Endothelial cell of umbilical vein (primary cell): ENCODE results near the gene AGXT. TPM values are rescaled to one million over a fixed set of nuclear protein-coding genes. Genes with fewer than 3 reads are reported as not detected.
A peak's percentile ranks its signal among the peaks of the same experiment; 100 is the strongest.

Experiments
- BruUV-seq: library from RNA; stranded (reverse); fragments of 400-500 nt; replicated peaks from 2 replicates; lab custom pipeline; 2021; lab: Mats Ljungman, UMichigan
- CTCF ChIA-PET: fragments of 300-600, 350-600 bp; sonication (Branson Sonifier 250); formaldehyde crosslinking; loops from one replicate; lab custom pipeline; 2021; ENCODE audit warnings: antibody characterized with exemption, inconsistent platforms; lab: Charles Lee
- POLR2A ChIA-PET: fragments of 300-600, 350-600 bp; sonication (Branson Sonifier 250); formaldehyde crosslinking; loops from one replicate; lab custom pipeline; 2021; ENCODE audit warnings: antibody characterized with exemption, inconsistent platforms; lab: Charles Lee
- DNase-seq: peaks from one replicate; pipeline ENCODE4 v3.0.0-alpha.2; 2011; ENCODE audit warnings: low read depth, low spot score
- FAIRE-seq: peaks from 2 replicates; lab custom pipeline; 2011; peaks lifted over from hg19 to GRCh38; lab: Jason Lieb, UNC
- H2AFZ ChIP-seq: 2 replicates; pipeline ENCODE4 v1.6.0; 2012; ENCODE audit warnings: low read depth, low read length, control low read depth, inconsistent platforms
- H3K27ac ChIP-seq: 2 replicates; pipeline ENCODE4 v1.5.1; 2011; ENCODE audit warnings: low read depth, mild to moderate bottlenecking, control low read depth, low read length, moderate library complexity; ENCODE audit not compliant: insufficient read depth
- H3K27me3 ChIP-seq, 2 experiments: 2 replicates each; pipeline versions ENCODE4 v1.6.0 to v1.6.1; 2011; ENCODE audit warnings: low read length in 2 of 2, mixed read lengths in 1 of 2; ENCODE audit not compliant: control insufficient read depth in 2 of 2, insufficient read depth in 2 of 2
- H3K36me3 ChIP-seq, 2 experiments: 2 replicates in 1 of 2; 3 replicates in 1 of 2; pipeline ENCODE4 v1.5.1; 2011; ENCODE audit warnings: low read length in 2 of 2, mild to moderate bottlenecking in 1 of 2, moderate library complexity in 1 of 2; ENCODE audit not compliant: control insufficient read depth in 2 of 2, insufficient read depth in 2 of 2; ENCODE audit errors: extremely low read depth in 1 of 2
- H3K4me1 ChIP-seq: 3 replicates; pipeline ENCODE4 v1.5.1; 2011; ENCODE audit warnings: mild to moderate bottlenecking, low read length; ENCODE audit not compliant: control insufficient read depth, insufficient read depth; ENCODE audit errors: extremely low read depth
- H3K4me2 ChIP-seq: 2 replicates; pipeline ENCODE4 v1.6.1; 2011; ENCODE audit warnings: low read length, control low read depth, mixed read lengths; ENCODE audit not compliant: insufficient read depth
- H3K4me3 ChIP-seq, 3 experiments: fragments of 200-600 bp in 1 of 3; sonication (generic), shearing (Covaris generic) in 1 of 3; replicated peaks in 1 of 3; 2 replicates each; pipeline ENCODE4 v1.5.1; 2011 to 2016; ENCODE audit warnings: control low read depth in 3 of 3, low read length in 3 of 3, mild to moderate bottlenecking in 2 of 3, inconsistent platforms in 1 of 3, low read depth in 1 of 3, moderate library complexity in 1 of 3; ENCODE audit not compliant: insufficient read depth in 1 of 3
- H3K79me2 ChIP-seq: 2 replicates; pipeline ENCODE4 v1.6.0; 2012; ENCODE audit warnings: low read length, inconsistent platforms; ENCODE audit not compliant: control insufficient read depth, insufficient read depth
- H3K9ac ChIP-seq: replicated peaks from 2 replicates; pipeline ENCODE3; 2011; ENCODE audit warnings: low read length, control low read depth; ENCODE audit not compliant: insufficient read depth; ENCODE audit errors: extremely low read depth
- H3K9me1 ChIP-seq: replicated peaks from 3 replicates; pipeline ENCODE4 v1.6.0; 2011; ENCODE audit warnings: mild to moderate bottlenecking, low read length; ENCODE audit not compliant: control insufficient read depth, insufficient read depth; ENCODE audit errors: extremely low read depth
- H3K9me3 ChIP-seq: replicated peaks from 2 replicates; pipeline ENCODE4 v1.5.1; 2012; ENCODE audit warnings: low read length, inconsistent platforms; ENCODE audit not compliant: control insufficient read depth, insufficient read depth
- H4K20me1 ChIP-seq: replicated peaks from 2 replicates; pipeline ENCODE3; 2011; ENCODE audit warnings: mild to moderate bottlenecking, low read length; ENCODE audit not compliant: control insufficient read depth, insufficient read depth; ENCODE audit errors: extremely low read depth
- EZH2 ChIP-seq: IDR thresholded peaks from 2 replicates; pipeline ENCODE4 v1.6.1; 2012; ENCODE audit warnings: borderline replicate concordance, low read depth, mild to moderate bottlenecking, moderate library complexity, low read length, inconsistent platforms; ENCODE audit not compliant: severe bottlenecking
- FOS ChIP-seq: IDR thresholded peaks from 2 replicates; pipeline ENCODE4 v1.6.1; 2011; ENCODE audit warnings: mild to moderate bottlenecking, low read length, moderate library complexity, borderline replicate concordance; ENCODE audit not compliant: insufficient read depth
- GATA2 ChIP-seq: IDR thresholded peaks from 2 replicates; pipeline ENCODE4 v1.7.0; 2011; ENCODE audit warnings: low read depth, mild to moderate bottlenecking, moderate library complexity, mixed read lengths, low read length; ENCODE audit not compliant: insufficient read length, insufficient read depth
- JUN ChIP-seq: IDR thresholded peaks from 2 replicates; pipeline ENCODE4 v1.6.1; 2011; ENCODE audit warnings: borderline replicate concordance, low read depth; ENCODE audit not compliant: insufficient read length, insufficient read depth
- MAX ChIP-seq: IDR thresholded peaks from 2 replicates; pipeline ENCODE4 v1.6.1; 2011; ENCODE audit not compliant: insufficient read depth, insufficient read length
- MYC ChIP-seq: IDR thresholded peaks from one replicate; pipeline ENCODE4 v1.6.1; 2011; ENCODE audit warnings: mild to moderate bottlenecking, low read depth, low read length
- POLR2A ChIP-seq: IDR thresholded peaks from 2 replicates; pipeline ENCODE4 v1.6.1; 2012; ENCODE audit warnings: low read depth, mild to moderate bottlenecking, control low read depth, low read length
- POLR2AphosphoS5 ChIP-seq: IDR thresholded peaks from 2 replicates; pipeline ENCODE4 v1.6.1; 2012; ENCODE audit warnings: low read depth, mild to moderate bottlenecking, control low read depth, low read length, moderate library complexity; ENCODE audit not compliant: insufficient read depth
- dilution Hi-C: fragments of 300-500 bp; cut with MboI; formaldehyde crosslinking; loops from one replicate; pipeline ENCODE4 v1.15.0; 2019; ENCODE audit warnings: low sequenced_read_pairs; ENCODE audit not compliant: extremely low pct_ligation_motif_present
- intact Hi-C: fragments of 100-400 bp; cut with micrococcal nuclease; formaldehyde crosslinking; loops from one replicate; pipeline ENCODE4 v1.10.0; 2022
- polyA plus RNA-seq, 4 experiments: library from polyadenylated mRNA; depleted of rRNA in 3 of 4; stranded (reverse) in 3 of 4; unstranded in 1 of 4; fragments of >200 nt; gene quantifications; 2 replicates each; pipeline versions ENCODE4 v1.2.1 to v1.2.3, GENCODE V29; 2011 to 2012; ENCODE audit warnings: missing spikeins in 1 of 4
- total RNA-seq: library from RNA; stranded (reverse); gene quantifications from 2 replicates; pipeline ENCODE4 v1.2.3, GENCODE V29; 2021
- TF ChIP-seq, protein P1 (sequence below), 2 donors: IDR thresholded peaks; 1 replicate in 1 of 2; 2 replicates in 1 of 2; pipeline ENCODE4 v1.5.1; 2011; ENCODE audit warnings: low read length in 2 of 2, mild to moderate bottlenecking in 2 of 2, moderate library complexity in 2 of 2, control low read depth in 1 of 2, inconsistent platforms in 1 of 2, low read depth in 1 of 2; ENCODE audit not compliant: insufficient read depth in 1 of 2; ENCODE audit errors: extremely low read depth in 1 of 2

AGXT gene
- total and polyA plus RNA-seq, 2 donors (not counting 3 experiments of a cell fraction or from before 2014, with no cell fraction given) = not detected

DNA sequence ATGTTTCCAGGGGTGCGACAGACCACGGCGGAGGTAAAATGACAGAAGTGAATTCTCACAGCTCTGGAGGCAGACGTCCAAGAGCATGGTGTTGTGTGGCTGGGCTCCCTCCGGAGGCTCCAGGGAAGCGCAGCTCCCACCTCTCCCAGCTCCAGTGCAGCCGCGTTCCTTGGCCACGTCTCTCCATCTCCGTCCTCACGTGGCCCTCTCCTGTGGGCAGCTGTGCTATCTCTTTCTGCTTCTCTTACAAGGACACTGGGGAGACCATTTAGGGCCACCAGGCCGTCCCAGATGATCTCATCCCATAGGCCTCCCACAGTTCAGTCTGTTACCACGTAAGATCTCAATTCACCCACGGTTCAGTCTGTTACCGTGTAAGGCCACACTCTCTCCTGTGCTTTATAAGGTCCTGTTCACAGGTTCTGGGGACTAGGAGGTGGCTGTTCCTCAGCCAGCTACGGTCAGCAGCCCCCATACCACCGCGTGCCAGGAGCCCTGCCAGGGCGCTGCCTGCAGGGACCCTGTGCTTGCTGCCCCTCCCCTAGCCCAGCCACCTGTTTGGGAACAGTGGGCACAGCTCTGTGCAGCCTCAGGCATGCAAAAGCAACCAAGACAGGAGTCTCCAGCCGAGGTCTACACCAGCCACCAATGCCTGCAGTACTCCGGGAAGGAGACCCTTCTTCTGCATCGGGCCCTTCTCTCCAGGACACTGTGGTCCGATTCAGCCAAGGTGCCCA is 30.3 kb downstream of the AGXT start:
- FAIRE-seq (peak; percentile 12), DNase-seq (no peak)
- TF ChIP-seq EZH2 (no peak), POLR2A (peak; percentile 39)
- H3K4me1 ChIP-seq = peaks cover 11% of the 10 kb centered on the region
- POLR2A ChIA-PET = interaction anchor here (2.0 kb wide), 1 partner anchor 14 kb away, joined by 8 read pairs; no protein-coding TSS in a partner anchor
- CTCF ChIA-PET = interaction anchor here (0.9 to 4.6 kb wide), 6 partner anchors 14 to 85 kb away, joined by 3 to 40 read pairs (median 4); no protein-coding TSS in a partner anchor
- H3K9ac ChIP-seq = peak overlapping the region; percentile 4
- no peak overlapping the region for H3K4me2 ChIP-seq
- intact Hi-C loops = loop anchor here (1.0 kb wide), 1 partner anchor 15 kb away; no protein-coding TSS in a partner anchor
- H3K27ac ChIP-seq = no peak overlapping the region
- dilution Hi-C loops = no loop called here
- H3K79me2 ChIP-seq = no peaks in the 10 kb centered on the region
- no peaks in the 10 kb centered on the region for H3K9me1 ChIP-seq
- BruUV-seq = no TSS peak
- no peaks in the 10 kb centered on the region for H3K27me3 ChIP-seq
- no peaks in the 10 kb centered on the region for H3K9me3 ChIP-seq
- no peaks in the 10 kb centered on the region for H3K36me3 ChIP-seq
- no peaks in the 10 kb centered on the region for H4K20me1 ChIP-seq
- H3K4me3 ChIP-seq = no peak overlapping the region
- peak overlapping the region; percentile 98 for H2AFZ ChIP-seq

GRCh38 chr2:240899468-240899865 is 30.8 kb downstream of the AGXT start:
- Histone ChIP-seq H3K4me2 (no peak overlapping the region), H3K4me3 (no peak overlapping the region), H3K36me3 (no peaks in the 10 kb centered on the region), H3K4me1 (peaks cover 11% of the 10 kb centered on the region), H2AFZ (no peak overlapping the region), H3K9me3 (no peaks in the 10 kb centered on the region), H3K27me3 (no peaks in the 10 kb centered on the region), H3K9me1 (no peaks in the 10 kb centered on the region), H3K27ac (no peak overlapping the region), H3K9ac (no peak overlapping the region), H4K20me1 (no peaks in the 10 kb centered on the region), H3K79me2 (no peaks in the 10 kb centered on the region)
- dilution Hi-C loops (no loop called here), intact Hi-C loops (no loop called here)
- FAIRE-seq = no peak
- no peak for TF ChIP-seq MAX
- TF ChIP-seq, protein P1, sequence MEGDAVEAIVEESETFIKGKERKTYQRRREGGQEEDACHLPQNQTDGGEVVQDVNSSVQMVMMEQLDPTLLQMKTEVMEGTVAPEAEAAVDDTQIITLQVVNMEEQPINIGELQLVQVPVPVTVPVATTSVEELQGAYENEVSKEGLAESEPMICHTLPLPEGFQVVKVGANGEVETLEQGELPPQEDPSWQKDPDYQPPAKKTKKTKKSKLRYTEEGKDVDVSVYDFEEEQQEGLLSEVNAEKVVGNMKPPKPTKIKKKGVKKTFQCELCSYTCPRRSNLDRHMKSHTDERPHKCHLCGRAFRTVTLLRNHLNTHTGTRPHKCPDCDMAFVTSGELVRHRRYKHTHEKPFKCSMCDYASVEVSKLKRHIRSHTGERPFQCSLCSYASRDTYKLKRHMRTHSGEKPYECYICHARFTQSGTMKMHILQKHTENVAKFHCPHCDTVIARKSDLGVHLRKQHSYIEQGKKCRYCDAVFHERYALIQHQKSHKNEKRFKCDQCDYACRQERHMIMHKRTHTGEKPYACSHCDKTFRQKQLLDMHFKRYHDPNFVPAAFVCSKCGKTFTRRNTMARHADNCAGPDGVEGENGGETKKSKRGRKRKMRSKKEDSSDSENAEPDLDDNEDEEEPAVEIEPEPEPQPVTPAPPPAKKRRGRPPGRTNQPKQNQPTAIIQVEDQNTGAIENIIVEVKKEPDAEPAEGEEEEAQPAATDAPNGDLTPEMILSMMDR (IDR thresholded peaks at IDR 0.05; ENCODE audit: extremely low read depth in 1 of 2, insufficient read depth in 1 of 2, low read depth in 1 of 2, low read length in 2 of 2) = no peak
- no peak for TF ChIP-seq POLR2A
- no peak for TF ChIP-seq GATA2
- no peak for TF ChIP-seq JUN
- no peak for TF ChIP-seq MYC
- no peak for TF ChIP-seq EZH2
- no peak for TF ChIP-seq POLR2AphosphoS5
- TF ChIP-seq FOS = no peak
- POLR2A ChIA-PET = interaction anchor here (2.0 kb wide), 1 partner anchor 14 kb away, joined by 8 read pairs; no protein-coding TSS in a partner anchor
- no peak for DNase-seq
- no TSS peak for BruUV-seq
- CTCF ChIA-PET = interaction anchor here (0.9 to 4.6 kb wide), 4 partner anchors 14 to 84 kb away, joined by 3 to 40 read pairs (median 4); no protein-coding TSS in a partner anchor
